Lung (tissue), 12 donors: Measurements from ENCODE around the gene EPHA4. TPM values are rescaled to one million over a fixed set of nuclear protein-coding genes. Genes with fewer than 3 reads are reported as not detected.

Experiments
- ATAC-seq: fragments of 200-7000 bp; cut with Tn5 transposase; one replicate; pipeline ENCODE4 v1.9.1; 2020; ENCODE audit warnings: moderate number of reproducible peaks; ENCODE audit not compliant: insufficient read depth, low FRiP score
- DNase-seq, 3 donors: peaks; one replicate each; pipeline ENCODE4 v3.0.0-alpha.2; 2013 to 2017
- H3K27ac ChIP-seq, 2 donors: one replicate each; pipeline ENCODE4 v1.5.1; 2013; ENCODE audit warnings: mild to moderate bottlenecking in 2 of 2, moderate library complexity in 2 of 2, control low read depth in 1 of 2, inconsistent platforms in 1 of 2, low read depth in 1 of 2, low read length in 1 of 2
- H3K27me3 ChIP-seq, 3 donors: one replicate each; pipeline ENCODE4 v1.5.1; 2013; ENCODE audit warnings: low read length in 2 of 3; ENCODE audit not compliant: control insufficient read depth in 3 of 3, insufficient read depth in 3 of 3
- H3K36me3 ChIP-seq, 4 donors: one replicate each; pipeline ENCODE4 v1.5.1; 2013; ENCODE audit warnings: low read length in 4 of 4, mild to moderate bottlenecking in 1 of 4, moderate library complexity in 1 of 4; ENCODE audit not compliant: control insufficient read depth in 4 of 4, insufficient read depth in 4 of 4
- H3K4me1 ChIP-seq, 5 donors: one replicate each; pipeline ENCODE4 v1.5.1; 2013; ENCODE audit warnings: low read length in 5 of 5, mild to moderate bottlenecking in 2 of 5, moderate library complexity in 1 of 5; ENCODE audit not compliant: control insufficient read depth in 5 of 5, insufficient read depth in 5 of 5
- H3K4me3 ChIP-seq: one replicate; pipeline ENCODE4 v1.5.1; 2013; ENCODE audit warnings: mild to moderate bottlenecking, control low read depth, moderate library complexity
- H3K9ac ChIP-seq, 2 donors: one replicate each; pipeline ENCODE4 v1.5.1; 2013; ENCODE audit warnings: low read length in 2 of 2, control low read depth in 1 of 2; ENCODE audit not compliant: insufficient read depth in 1 of 2
- H3K9me3 ChIP-seq, 4 donors: one replicate each; pipeline ENCODE4 v1.5.1; 2013; ENCODE audit warnings: low read length in 3 of 4, mild to moderate bottlenecking in 1 of 4, moderate library complexity in 1 of 4; ENCODE audit not compliant: control insufficient read depth in 4 of 4, insufficient read depth in 3 of 4
- CTCF ChIP-seq: IDR thresholded peaks from 2 replicates; pipeline ENCODE4 v1.5.1; 2012; ENCODE audit warnings: mild to moderate bottlenecking; ENCODE audit errors: control extremely low read depth, extremely low read depth
- WGBS, 2 donors: extraction: QIAGEN DNeasy Blood & Tissue Kit; methylation state at CpG; one replicate each; pipeline ENCODE4 v1.1.7; 2013; 5-methylcytosine and 5-hydroxymethylcytosine counted together
- polyA plus RNA-seq, 2 donors: library from polyadenylated mRNA; stranded (reverse); fragments of 200-250 nt; gene quantifications; one replicate each; pipeline ENCODE4 v1.2.1, GENCODE V29; 2013
- total RNA-seq, 2 donors: library from RNA; depleted of rRNA in 1 of 2; stranded (reverse); fragments of >200 nt in 1 of 2; gene quantifications; one replicate each; pipeline ENCODE4 v1.2.1, GENCODE V29; 2014 to 2021
- donor health status: control.
- donor health status: control.
- donor health status: Bipolar disorder and iron deficiency.
- donor health status: healthy.
- donor health status: DM: yes; HTN: yes; CAD: no.

The EPHA4 gene
- total and polyA plus RNA-seq, 4 donors = 2.5 to 28.8 (median 14.7) TPM

GRCh38 chr2:221449406-221449805, 122.7 kb downstream of the EPHA4 start:
- Histone ChIP-seq H3K27me3 (no peaks in the 10 kb centered on the region), H3K9ac (no peak overlapping the region), H3K27ac (no peak overlapping the region), H3K9me3 (no peaks in the 10 kb centered on the region), H3K4me1 (peaks cover 0 to 4% (median 0%) of the 10 kb centered on the region in 5 donors), H3K36me3 (no peaks in the 10 kb centered on the region), H3K4me3 (no peak overlapping the region)
- 85 to 89% methylated on average over 4 of the region's 4 CpGs for WGBS, 2 donors
- no peak for TF ChIP-seq CTCF
- ATAC-seq = no peak
- no peak for DNase-seq

- 29 to 30% methylated on average over 4 of the region's 4 CpGs for WGBS, 2 donors
- Histone ChIP-seq H3K4me1 (peaks cover 0 to 4% (median 0%) of the 10 kb centered on the region in 5 donors), H3K36me3 (peaks cover 0 to 3% (median 0%) of the 10 kb centered on the region in 4 donors), H3K27me3 (no peaks in the 10 kb centered on the region), H3K4me3 (no peak overlapping the region), H3K9ac (no peak overlapping the region), H3K9me3 (no peaks in the 10 kb centered on the region), H3K27ac (no peak overlapping the region)
- no peak for TF ChIP-seq CTCF
- ATAC-seq = no peak
- no peak for DNase-seq
These were observed 123.2 kb downstream of the EPHA4 start for GRCh38 chr2:221448844-221449390.

- Histone ChIP-seq H3K9ac (no peak overlapping the region), H3K4me3 (no peak overlapping the region), H3K36me3 (peaks cover 0 to 3% (median 0%) of the 10 kb centered on the region in 4 donors), H3K9me3 (no peaks in the 10 kb centered on the region), H3K27me3 (no peaks in the 10 kb centered on the region), H3K4me1 (peaks cover 0 to 6% (median 0%) of the 10 kb centered on the region in 5 donors), H3K27ac (no peak overlapping the region)
- 57 to 66% methylated on average over 8 of the region's 8 CpGs for WGBS, 2 donors
- TF ChIP-seq CTCF = no peak
- ATAC-seq (no peak), DNase-seq (no peak)
These were observed 123.9 kb downstream of the EPHA4 start for GRCh38 chr2:221448057-221448843.
